ENCODE results near the gene PDHA1.

Gene PDHA1

GRCh38 chrX:19375546-19375945 lies 31.8 kb downstream of the PDHA1 start:
- H3K27ac ChIP-seq = no peak overlapping the region
- H3K4me3 ChIP-seq (ENCODE audit: low read depth, low read length) = no peak overlapping the region
- no peak for DNase-seq
- H3K36me3 ChIP-seq (replicated peaks) = no peaks in the 10 kb centered on the region
- TF ChIP-seq CTCF (IDR thresholded peaks at IDR 0.05; ENCODE audit: low read depth, low read length, missing control alignments) = no peak
- no peaks in the 10 kb centered on the region for H3K27me3 ChIP-seq (replicated peaks)
- in situ Hi-C loops (cut with HindIII; ENCODE audit: low pct_ligation_motif_present, low sequenced_read_pairs) = no loop called here

- Histone ChIP-seq H3K4me3 (ENCODE audit: low read depth, low read length) (no peak overlapping the region), H3K36me3 (replicated peaks) (no peaks in the 10 kb centered on the region), H3K27ac (no peak overlapping the region), H3K27me3 (replicated peaks) (no peaks in the 10 kb centered on the region)
- no peak for TF ChIP-seq CTCF (IDR thresholded peaks at IDR 0.05; ENCODE audit: low read depth, low read length, missing control alignments)
- in situ Hi-C loops (cut with HindIII; ENCODE audit: low pct_ligation_motif_present, low sequenced_read_pairs) = no loop called here
- no peak for DNase-seq
These were observed 34.1 kb downstream of the PDHA1 start for GRCh38 chrX:19377799-19378198.

DNA sequence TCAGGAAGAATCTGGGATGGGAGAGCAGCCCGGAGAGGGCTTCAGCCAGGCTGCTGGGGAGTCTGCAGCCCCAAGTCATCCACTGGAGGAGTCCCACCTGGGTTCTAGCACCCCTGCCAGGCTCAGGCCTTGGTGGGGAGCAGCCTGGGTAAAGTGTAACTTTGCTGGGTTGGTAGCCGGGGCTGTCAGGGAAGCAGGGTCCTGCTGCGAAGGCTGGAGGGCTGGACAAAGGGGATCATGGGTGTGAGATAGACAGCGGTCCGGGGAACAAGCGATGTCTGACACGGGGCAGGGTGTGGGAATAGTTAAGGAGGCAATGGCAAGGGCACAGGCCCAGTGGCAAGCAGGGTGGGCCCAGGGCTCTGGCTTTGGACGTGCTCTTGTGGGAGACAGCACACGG lies 37.6 kb downstream of the PDHA1 start:
- no peaks in the 10 kb centered on the region for H3K27me3 ChIP-seq (replicated peaks)
- H3K27ac ChIP-seq = no peak overlapping the region
- TF ChIP-seq CTCF (IDR thresholded peaks at IDR 0.05; ENCODE audit: low read depth, low read length, missing control alignments) = no peak
- in situ Hi-C loops (cut with HindIII; ENCODE audit: low pct_ligation_motif_present, low sequenced_read_pairs) = no loop called here
- no peaks in the 10 kb centered on the region for H3K36me3 ChIP-seq (replicated peaks)
- DNase-seq = no peak
- no peak overlapping the region for H3K4me3 ChIP-seq (ENCODE audit: low read depth, low read length)

DNA sequence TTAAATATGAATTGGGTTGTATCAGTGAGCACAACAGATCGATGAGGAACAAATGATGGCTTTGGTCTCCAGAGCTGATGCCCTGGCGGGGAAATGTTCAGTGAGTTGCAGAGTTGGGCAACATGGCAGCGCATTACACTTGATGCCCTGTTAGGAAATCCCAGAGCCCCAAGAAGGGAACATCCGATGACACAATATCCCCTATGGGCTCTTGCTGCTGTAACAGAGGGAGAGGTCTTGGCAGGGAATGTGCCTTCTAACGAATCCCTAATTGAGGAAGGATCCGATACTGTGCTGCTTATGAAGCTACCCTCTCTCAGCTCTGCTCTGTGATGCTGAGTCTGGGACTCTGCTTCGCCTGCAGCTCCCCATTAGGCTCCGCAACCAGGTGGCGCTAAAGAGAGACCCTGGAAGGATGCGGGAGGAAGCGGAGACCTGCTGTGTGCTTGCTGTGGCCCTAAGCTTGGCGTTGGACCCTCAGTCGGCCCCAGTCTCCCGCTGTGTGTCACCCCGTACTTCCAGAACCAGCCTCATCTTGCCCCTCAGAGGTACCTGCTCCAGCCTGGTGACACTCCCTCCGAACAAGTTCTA lies 38.9 kb downstream of the PDHA1 start:
- TF ChIP-seq CTCF (IDR thresholded peaks at IDR 0.05; ENCODE audit: low read depth, low read length, missing control alignments) = peak; percentile 80
- H3K4me3 ChIP-seq (ENCODE audit: low read depth, low read length) = no peak overlapping the region
- H3K27ac ChIP-seq = no peak overlapping the region
- peak; percentile 26 for DNase-seq
- in situ Hi-C loops (cut with HindIII; ENCODE audit: low pct_ligation_motif_present, low sequenced_read_pairs) = no loop called here
- no peaks in the 10 kb centered on the region for H3K27me3 ChIP-seq (replicated peaks)
- no peaks in the 10 kb centered on the region for H3K36me3 ChIP-seq (replicated peaks)

DNA sequence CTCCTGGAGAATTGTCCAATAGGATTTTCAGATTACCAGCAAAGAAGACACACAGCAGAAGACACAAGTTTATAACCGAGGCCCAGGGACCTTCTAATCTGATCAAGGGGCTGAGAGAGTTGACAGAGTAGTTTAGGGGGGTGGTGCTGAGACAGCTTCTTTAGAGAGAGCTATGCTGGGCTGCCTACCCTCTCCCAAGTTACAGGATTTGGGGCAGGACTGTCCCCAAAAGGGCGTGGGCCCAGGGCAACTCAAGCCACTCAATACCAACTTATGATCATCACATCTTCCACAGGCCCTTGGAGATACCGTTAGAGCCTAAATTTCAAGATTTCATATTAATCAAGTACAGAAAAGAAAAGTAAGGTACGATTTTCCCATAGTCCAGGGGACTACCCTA lies 43.0 kb downstream of the PDHA1 start:
- in situ Hi-C loops (cut with HindIII; ENCODE audit: low pct_ligation_motif_present, low sequenced_read_pairs) = no loop called here
- Histone ChIP-seq H3K27ac (no peak overlapping the region), H3K27me3 (replicated peaks) (no peaks in the 10 kb centered on the region)

More for the DNA sequence above, 43.0 kb downstream of the PDHA1 start:
- no peak overlapping the region for H3K4me3 ChIP-seq (ENCODE audit: low read depth, low read length)
- no peak for TF ChIP-seq CTCF (IDR thresholded peaks at IDR 0.05; ENCODE audit: low read depth, low read length, missing control alignments)
- H3K36me3 ChIP-seq (replicated peaks) = no peaks in the 10 kb centered on the region
- DNase-seq = no peak

Data from brain microvascular endothelial cell (primary cell).